ENCODE data around the gene KIAA0586.

Gene KIAA0586

GRCh38 chr14:58398495-58398894, 29.0 kb upstream of the KIAA0586 start:
- peaks cover 3% of the 10 kb centered on the region for H3K27me3 ChIP-seq

GRCh38 chr14:58398895-58399294, 28.6 kb upstream of the KIAA0586 start:
- H3K4me3 ChIP-seq (ENCODE audit: low read depth in 1 of 2, low read length in 1 of 2): no peak overlapping the region
- TF ChIP-seq CTCF (IDR thresholded peaks at IDR 0.05): no peak
- H3K27me3 ChIP-seq: peaks cover 3% of the 10 kb centered on the region
- no peaks in the 10 kb centered on the region for H3K9me3 ChIP-seq
- no peak overlapping the region for H3K27ac ChIP-seq
- no peaks in the 10 kb centered on the region for H3K36me3 ChIP-seq
- peaks cover 10 to 13% of the 10 kb centered on the region in 2 experiments for H3K4me1 ChIP-seq (ENCODE audit: control insufficient read depth in 1 of 2, insufficient read depth in 1 of 2, low read depth in 1 of 2, low read length in 1 of 2)

More at GRCh38 chr14:58398495-58398894, 29.0 kb upstream of the KIAA0586 start:
- H3K27ac ChIP-seq: no peak overlapping the region
- H3K4me3 ChIP-seq (ENCODE audit: low read depth in 1 of 2, low read length in 1 of 2): no peak overlapping the region
- H3K4me1 ChIP-seq (ENCODE audit: control insufficient read depth in 1 of 2, insufficient read depth in 1 of 2, low read depth in 1 of 2, low read length in 1 of 2): peaks cover 10 to 13% of the 10 kb centered on the region in 2 experiments
- no peaks in the 10 kb centered on the region for H3K36me3 ChIP-seq
- H3K9me3 ChIP-seq: no peaks in the 10 kb centered on the region
- no peak for TF ChIP-seq CTCF (IDR thresholded peaks at IDR 0.05)

GRCh38 chr14:58401587-58401986, 25.9 kb upstream of the KIAA0586 start:
- Histone ChIP-seq H3K4me3 (ENCODE audit: low read depth in 1 of 2, low read length in 1 of 2) (no peak overlapping the region), H3K27me3 (no peaks in the 10 kb centered on the region), H3K4me1 (ENCODE audit: control insufficient read depth in 1 of 2, insufficient read depth in 1 of 2, low read depth in 1 of 2, low read length in 1 of 2) (no peaks in the 10 kb centered on the region), H3K9me3 (no peaks in the 10 kb centered on the region), H3K27ac (no peak overlapping the region), H3K36me3 (no peaks in the 10 kb centered on the region)
- no peak for TF ChIP-seq CTCF (IDR thresholded peaks at IDR 0.05)

GRCh38 chr14:58408681-58409215, 18.8 kb upstream of the KIAA0586 start:
- TF ChIP-seq CTCF (IDR thresholded peaks at IDR 0.05): no peak
- Histone ChIP-seq H3K4me3 (ENCODE audit: low read depth in 1 of 2, low read length in 1 of 2) (no peak overlapping the region), H3K4me1 (ENCODE audit: control insufficient read depth in 1 of 2, insufficient read depth in 1 of 2, low read depth in 1 of 2, low read length in 1 of 2) (no peaks in the 10 kb centered on the region), H3K27me3 (no peaks in the 10 kb centered on the region), H3K27ac (no peak overlapping the region), H3K9me3 (no peaks in the 10 kb centered on the region), H3K36me3 (peaks cover 22% of the 10 kb centered on the region)

GRCh38 chr14:58414845-58415244, 12.7 kb upstream of the KIAA0586 start:
- Histone ChIP-seq H3K27ac (no peak overlapping the region), H3K9me3 (no peaks in the 10 kb centered on the region), H3K36me3 (peaks cover 12% of the 10 kb centered on the region), H3K4me3 (ENCODE audit: low read depth in 1 of 2, low read length in 1 of 2) (no peak overlapping the region), H3K4me1 (ENCODE audit: control insufficient read depth in 1 of 2, insufficient read depth in 1 of 2, low read depth in 1 of 2, low read length in 1 of 2) (no peaks in the 10 kb centered on the region), H3K27me3 (no peaks in the 10 kb centered on the region)
- no peak for TF ChIP-seq CTCF (IDR thresholded peaks at IDR 0.05)

Data from neutrophil (primary cell).